HG03565 (cell line): ENCODE results near the gene MLEC.

Source experiments
- ATAC-seq: cut with Tn5 transposase; IDR thresholded peaks from one replicate; pipeline ENCODE4 v1.9.1; 2021; ENCODE audit warnings: mild to moderate bottlenecking, moderate library complexity; ENCODE audit not compliant: unreplicated experiment

The MLEC gene

GRCh38 chr12:120690083-120690450 is 3.1 kb downstream of the MLEC start:
- no peak for ATAC-seq

DNA sequence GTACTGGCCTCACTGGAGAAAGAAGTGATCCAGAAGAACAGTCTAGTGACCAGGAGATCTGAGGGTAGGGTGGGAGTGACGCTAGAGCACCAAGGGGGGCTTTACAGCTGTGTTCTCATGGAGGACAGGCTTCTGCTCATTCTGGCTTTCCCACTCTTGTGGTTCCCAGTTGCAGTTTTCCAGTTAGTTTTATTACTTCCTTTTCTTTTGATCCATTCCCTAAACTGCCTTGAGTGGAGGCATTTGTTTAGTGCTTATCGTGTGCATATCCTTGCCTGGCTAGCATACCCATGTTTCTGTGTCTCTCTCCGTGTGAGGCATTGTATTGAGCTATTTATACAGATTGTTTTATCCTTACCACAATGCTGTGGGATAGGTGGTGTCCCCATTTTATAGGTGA is 4.0 kb downstream of the MLEC start:
- ATAC-seq = no peak

- no peak for ATAC-seq
Measured at GRCh38 chr12:120692524-120693033, 5.6 kb downstream of the MLEC start.

GRCh38 chr12:120693848-120694247 is 6.9 kb downstream of the MLEC start:
- no peak for ATAC-seq

DNA sequence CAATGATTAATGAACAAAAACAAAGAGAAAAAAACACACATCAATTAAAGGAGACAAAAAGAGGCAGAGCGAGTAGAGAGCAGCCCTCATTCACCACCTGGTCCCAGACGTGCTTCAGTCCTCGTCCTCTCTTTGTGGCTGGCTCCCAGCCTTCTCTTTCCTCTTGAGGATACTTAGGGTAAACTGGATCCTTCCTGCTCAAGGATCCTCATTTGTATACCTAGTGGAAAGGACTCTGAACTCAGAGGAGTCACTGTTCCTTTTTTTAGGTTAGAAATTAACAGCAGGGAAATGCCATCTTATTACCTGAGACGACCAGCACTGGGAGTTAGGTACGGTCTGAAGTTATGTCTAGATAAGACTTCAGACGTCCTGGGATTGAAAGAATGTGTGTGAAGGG is 9.7 kb downstream of the MLEC start:
- no peak for ATAC-seq

- ATAC-seq = no peak
Measured at GRCh38 chr12:120697344-120697743, 10.4 kb downstream of the MLEC start.

- no peak for ATAC-seq
Measured at GRCh38 chr12:120698665-120699064, 11.7 kb downstream of the MLEC start.

DNA sequence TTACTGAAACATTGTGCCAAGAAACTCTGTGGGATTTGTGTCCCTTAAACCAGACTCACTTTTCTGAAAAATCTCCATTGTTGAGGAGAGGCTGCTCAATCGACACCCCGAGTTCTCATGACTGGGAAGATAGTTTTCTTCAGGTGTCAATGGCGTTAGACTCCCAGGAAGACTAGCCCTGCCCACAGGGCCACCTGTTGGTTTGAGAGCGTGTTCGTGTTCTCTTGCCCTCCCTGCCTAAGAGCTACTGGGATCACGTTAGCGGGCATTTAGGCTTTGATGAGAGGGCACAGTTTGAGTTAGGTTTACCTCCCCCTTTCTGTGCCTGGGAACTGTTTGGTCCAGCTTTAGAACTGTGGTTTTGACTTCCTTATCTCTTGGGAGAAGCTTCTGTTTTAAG is 12.6 kb downstream of the MLEC start:
- ATAC-seq = no peak

DNA sequence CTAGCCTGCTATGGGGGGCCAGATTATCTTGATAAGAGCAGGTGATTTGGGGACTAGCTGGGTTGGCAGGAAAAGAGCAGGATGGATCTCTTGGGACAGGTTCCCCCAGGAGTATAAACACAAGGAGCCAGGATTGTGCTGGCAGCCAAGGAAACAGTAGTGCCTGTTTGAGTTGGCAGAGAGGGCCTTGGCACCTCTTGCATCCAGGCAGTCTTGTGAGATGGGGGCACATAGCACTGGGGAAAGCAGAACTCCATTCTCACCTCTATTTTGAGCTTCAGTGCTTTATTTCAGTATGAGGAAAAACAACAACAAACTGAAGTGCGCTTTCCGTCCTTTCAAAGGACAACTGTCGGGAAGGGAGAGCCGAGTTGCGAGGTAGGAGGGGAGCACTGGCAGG is 13.9 kb downstream of the MLEC start:
- ATAC-seq = no peak

DNA sequence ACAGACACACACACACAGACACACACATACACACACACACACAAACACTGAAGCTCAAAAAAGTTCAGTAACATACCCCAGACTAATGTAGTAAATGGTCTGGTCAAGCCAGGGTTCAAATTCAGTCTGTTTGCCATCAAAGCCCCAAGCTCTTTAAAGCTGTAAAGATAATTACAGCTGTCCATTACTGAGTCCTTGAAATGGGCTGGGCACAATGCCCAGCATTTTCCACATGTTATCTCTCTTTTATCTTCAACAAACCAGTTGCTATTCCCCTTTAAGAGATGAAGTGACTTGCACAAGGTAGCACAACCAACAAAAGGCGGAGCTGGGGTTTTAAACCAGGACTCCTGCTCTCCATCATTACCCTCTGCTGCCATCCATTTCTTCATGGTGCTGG is 15.7 kb downstream of the MLEC start:
- no peak for ATAC-seq

- no peak for ATAC-seq
Measured at GRCh38 chr12:120703311-120703942, 16.5 kb downstream of the MLEC start.

DNA sequence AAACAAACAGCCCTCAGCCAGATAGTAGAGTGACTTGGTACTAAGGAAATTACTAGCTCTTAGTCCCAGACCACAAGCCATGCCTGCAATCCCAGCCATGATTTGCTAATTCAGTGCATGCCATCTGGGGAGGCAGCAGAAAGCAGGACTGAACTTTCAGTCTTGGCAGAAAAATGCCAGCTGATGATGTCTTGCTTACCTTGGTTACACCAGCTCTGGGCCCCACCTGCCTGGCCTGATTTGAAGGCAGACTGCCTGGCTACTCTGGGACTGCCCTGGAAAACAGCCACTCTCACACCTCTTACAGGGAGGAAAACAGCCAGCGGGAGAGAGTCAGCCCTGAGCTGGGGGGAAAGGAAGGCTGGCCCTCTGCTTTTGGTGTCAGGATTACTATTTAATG is 18.7 kb downstream of the MLEC start:
- ATAC-seq = no peak

DNA sequence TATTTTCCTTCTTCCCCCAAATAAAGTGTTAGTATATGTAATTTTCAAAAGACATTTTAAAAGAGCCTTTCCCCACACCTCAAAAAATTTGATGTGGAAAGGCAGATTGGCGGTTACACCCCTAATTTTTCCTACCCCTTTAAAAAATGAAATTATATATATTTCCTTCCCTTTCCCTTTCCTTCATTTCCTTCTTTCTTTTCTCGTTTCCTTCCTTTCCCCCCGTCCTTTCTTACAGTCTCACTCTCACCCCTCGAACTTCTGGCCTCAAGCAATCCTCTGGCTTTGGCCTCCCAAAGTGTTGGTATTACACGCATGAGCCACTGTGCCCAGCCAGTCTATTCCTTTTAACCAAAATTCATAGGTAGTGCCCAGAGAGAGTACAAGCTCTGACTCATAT is 19.1 kb downstream of the MLEC start:
- ATAC-seq = no peak

- ATAC-seq = no peak
Measured at GRCh38 chr12:120708651-120709050, 21.7 kb downstream of the MLEC start.

- peak; percentile 45 for ATAC-seq
Measured at GRCh38 chr12:120710031-120710804, 23.3 kb downstream of the MLEC start, which contains the start of gene UNC119B. Gene UNC119B, plus strand, starts transcription at chr12:120710458. Its CDS starts 17 bp downstream, at chr12:120710475.

- ATAC-seq = peak; percentile 19
Measured at GRCh38 chr12:120710805-120711296, 23.9 kb downstream of the MLEC start.

- no peak for ATAC-seq
Measured at GRCh38 chr12:120711411-120711810, 24.5 kb downstream of the MLEC start.

- ATAC-seq = no peak
Measured at GRCh38 chr12:120712610-120713009, 25.7 kb downstream of the MLEC start.

GRCh38 chr12:120713861-120714482 is 27.0 kb downstream of the MLEC start:
- ATAC-seq = no peak

DNA sequence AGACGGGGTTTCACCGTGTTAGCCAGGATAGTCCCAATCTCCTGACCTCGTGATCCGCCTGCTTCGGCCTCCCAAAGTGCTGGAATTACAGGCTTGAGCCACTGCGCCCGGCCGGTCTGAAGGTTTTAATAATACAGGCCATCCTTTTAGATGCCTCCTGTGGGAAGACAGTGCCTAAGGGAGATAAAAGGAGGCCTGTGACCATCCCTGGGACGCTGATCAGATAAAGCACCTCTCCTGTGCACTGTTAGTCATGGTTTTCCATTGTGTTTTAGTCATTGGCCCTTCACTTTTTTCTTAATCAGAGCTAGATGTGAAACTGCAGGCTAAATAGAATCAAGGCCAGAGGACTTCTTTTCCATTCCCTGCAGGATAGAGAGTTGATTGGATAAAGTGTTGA is 31.1 kb downstream of the MLEC start:
- no peak for ATAC-seq

DNA sequence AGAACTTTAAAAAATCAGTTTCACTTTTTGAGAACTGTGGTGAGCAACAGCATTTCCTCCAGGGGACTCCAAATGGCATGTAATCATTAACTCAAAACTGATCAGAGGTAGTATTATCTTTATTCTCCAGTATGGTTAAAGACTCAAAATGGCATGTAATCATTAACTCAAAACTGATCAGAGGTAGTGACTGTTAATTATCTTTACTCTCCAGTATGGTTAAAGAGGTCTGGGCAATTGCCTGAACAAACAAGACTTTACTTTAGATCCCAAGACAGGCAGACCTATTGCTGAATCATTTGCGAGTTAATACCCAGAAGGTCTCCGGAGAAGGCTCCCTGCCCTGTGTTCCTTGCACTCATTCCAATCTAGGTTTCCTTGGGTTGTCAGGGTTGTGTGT is 32.1 kb downstream of the MLEC start:
- ATAC-seq = no peak
